ENCODE results near the gene GRIPAP1. TPM values are rescaled to one million over a fixed set of nuclear protein-coding genes. Genes with fewer than 3 reads are reported as not detected.
"Not testable (repeated sequence)": the region's sequence is repeated elsewhere in the genome, so short reads cannot be mapped to it uniquely, and the experiment has no call there.

GRIPAP1 gene
- total RNA-seq, 1 donor from 2014 or later = 38.2 TPM

DNA sequence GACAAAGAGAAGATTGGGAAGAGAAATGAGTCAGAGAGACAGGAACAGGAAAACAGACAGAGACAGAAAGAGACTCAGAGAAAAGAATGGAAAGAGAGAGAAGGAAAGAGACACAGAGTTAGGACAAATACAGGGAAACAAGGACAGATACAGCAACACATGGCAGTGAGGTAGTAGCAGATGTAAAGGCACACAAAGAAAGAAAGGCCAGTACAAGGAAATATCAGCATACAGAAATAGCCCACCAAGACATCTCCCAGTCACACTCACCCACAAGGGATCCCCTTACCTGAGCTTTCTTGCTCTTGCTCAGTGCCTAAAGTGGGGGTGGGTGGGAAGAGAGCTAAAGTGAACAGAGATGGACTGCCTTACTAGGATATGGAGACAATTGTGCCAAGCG lies 4.2 kb downstream of the GRIPAP1 start:
- DNase-seq (ENCODE audit: extremely low read depth, low read depth, low spot score) = no peak

DNA sequence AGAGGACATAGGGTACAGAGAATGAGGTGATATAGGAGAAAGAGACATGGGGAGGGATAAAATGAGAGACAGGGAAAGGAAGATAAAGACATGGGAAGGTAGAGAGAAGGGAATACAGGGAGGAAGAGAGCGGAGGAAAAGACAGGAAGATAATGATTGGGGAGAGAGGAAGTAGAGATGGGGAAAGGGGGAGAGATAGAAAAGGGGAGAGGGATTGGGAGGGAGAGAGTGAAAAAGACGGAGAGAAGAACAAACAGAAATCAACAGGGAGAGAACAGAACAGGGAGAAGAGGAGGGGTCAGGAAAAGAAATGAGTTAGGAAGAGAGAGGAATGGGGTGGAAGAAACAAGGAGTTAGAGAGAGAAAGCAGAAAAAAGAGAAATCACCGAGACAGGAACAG lies 4.6 kb downstream of the GRIPAP1 start:
- no peak for DNase-seq (ENCODE audit: extremely low read depth, low read depth, low spot score)

DNA sequence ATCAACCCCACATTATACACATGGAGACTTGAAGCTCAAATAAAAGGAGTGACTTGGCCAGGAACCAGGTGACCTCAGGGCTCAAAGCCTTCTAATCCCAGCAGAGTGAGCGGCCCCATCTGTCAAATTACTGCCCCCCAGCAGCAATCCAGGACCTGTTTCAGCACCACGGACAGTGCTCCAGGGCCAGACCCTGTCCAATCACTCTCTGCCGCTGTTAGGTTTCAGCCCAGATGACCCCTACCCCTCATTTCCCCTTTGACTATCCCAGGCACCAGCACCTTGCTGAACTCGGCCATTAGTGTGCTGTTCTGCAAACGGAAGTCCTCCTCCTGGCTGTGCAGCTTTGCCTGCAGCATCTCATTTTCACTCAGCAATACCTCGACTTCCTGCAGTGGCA lies 5.1 kb downstream of the GRIPAP1 start:
- DNase-seq (ENCODE audit: extremely low read depth, low read depth, low spot score) = no peak

DNA sequence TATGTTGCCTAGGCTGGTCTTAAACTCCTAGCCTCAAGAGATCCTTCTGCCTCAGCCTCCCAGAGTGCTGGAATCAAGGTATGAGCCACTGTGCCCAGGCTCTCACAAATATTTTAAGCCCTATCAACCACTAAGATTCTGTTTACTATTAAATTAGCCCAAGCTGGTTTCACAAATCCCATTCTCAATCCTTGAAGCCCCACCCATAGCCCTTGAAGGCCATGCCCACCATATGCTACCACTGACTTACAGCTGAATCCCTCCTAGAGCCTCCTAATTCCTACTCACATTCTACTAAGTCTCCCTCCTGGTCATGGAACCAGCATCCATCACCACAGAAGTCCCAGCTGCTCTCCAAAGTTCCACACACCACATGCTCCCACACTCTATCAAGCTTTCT lies 9.7 kb downstream of the GRIPAP1 start:
- no peak for DNase-seq (ENCODE audit: extremely low read depth, low read depth, low spot score)

DNA sequence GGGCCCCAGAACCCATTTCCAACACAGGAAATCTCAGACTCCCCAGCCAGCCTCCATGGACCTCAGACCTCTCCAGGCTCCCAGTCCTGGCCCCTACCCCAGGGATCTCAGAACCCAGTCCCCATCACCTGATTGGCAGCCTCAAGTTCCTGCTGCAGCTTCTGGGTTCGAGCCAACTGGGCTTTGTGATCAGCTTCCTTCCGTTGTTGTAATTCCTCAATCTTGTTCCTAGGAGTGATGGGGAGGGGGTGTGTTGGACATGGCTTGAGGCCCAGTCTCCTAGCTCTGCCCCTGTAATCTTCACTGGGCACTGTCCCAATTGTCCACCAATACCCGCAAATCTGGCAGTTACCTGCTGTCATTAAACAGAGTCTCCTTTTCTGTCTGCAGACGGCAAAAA lies 12.6 kb downstream of the GRIPAP1 start:
- no peak for DNase-seq (ENCODE audit: extremely low read depth, low read depth, low spot score)

DNA sequence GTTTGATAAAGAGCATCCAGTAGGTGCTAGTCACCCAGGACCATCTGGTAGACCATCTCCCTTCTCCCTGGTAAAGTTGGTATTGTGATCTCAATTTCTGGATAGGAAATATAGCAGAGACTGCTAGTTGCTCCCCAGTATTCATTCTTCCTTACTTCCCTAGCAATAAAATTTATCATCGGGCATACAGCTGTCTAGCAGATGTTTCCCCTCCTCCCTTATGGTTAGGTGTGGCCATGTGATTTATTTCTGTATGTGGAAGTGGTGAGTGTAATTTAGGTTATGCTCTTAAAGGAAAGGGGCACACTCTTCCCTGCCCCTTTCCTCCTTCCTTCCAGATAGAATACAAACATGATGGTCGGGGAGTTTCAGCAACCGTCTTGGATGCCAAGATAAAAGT lies 18.2 kb downstream of the GRIPAP1 start:
- DNase-seq (ENCODE audit: extremely low read depth, low read depth, low spot score) = no peak

DNA sequence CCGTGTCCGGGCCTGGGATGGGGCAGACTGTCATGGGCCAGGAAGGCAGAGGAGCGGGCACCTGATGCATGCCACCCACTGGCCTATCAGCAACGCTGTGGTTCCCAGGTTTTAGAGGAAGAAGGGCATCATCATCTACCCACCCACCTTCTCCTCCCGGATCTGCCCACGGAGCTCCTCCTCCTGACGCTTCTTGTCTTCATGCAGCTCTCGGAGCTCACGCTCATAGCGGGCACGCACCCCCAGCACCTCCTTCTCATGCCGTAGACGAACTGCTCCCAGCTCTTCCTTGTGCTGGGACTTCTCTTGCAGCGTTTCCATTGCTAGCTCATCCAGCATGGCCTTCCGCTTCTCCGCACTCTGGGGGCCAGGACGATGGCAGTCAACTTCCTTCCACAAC lies 19.0 kb downstream of the GRIPAP1 start:
- no peak for DNase-seq (ENCODE audit: extremely low read depth, low read depth, low spot score)

DNA sequence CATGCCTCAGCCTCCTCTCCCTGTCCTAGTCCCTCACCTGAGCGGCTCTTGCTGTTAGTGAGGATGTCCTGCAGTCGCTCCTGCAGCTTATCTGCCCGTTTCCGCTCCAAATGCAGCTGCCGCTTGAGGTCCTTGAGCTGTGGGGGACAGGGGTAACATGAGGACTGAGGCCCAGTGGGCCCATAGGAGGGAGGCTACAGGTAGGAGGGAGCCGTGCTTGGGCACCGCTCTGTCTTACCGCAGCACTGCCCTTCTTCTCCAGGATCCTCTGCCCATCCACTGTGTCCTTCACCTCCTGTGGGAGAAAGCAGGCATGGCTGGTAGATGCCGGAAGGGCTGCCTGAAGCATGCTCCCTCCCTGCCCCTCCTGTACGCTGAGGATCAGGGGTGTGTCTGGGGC lies 20.9 kb downstream of the GRIPAP1 start:
- no peak for DNase-seq (ENCODE audit: extremely low read depth, low read depth, low spot score)

DNA sequence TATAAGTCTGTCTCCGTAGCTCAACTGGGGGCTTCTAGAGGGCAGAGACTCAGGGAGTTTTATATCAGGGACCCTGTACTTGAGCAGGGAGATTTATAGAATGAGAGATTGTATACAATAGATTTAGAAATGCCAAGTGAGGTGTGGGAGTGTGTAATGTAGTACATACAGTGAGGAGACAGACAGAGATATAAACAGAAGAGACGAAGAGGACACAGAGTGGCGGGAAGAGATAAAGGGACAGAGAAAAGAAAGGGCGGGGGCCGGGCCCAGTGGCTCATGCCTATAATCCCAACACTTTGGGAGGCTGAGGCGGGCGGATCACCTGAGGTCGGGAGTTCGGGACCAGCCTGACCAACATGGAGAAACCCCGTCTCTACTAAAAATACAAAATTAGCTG lies 21.7 kb downstream of the GRIPAP1 start:
- not testable (repeated sequence) for DNase-seq (ENCODE audit: extremely low read depth, low read depth, low spot score)

DNA sequence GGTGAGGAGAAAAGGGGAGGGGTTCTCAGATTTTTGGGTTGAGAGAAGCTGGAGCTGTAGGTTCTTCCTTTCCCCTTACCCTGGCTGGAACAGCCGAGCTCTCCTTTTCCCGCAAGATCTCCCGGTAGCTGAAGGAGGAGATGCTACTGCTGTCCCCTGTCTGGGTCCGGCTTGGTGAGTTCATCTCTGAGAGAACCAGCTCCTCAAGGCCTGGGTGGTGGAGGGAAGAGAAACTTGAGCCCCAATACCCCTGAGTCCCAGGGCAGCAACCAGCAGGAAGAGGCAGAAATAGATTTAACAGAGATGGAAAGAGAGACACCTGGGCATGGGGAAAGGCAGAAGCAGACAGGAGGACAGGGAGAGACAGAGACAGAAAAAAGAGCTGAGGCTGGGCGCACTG lies 23.8 kb downstream of the GRIPAP1 start:
- no peak for DNase-seq (ENCODE audit: extremely low read depth, low read depth, low spot score)

DNA sequence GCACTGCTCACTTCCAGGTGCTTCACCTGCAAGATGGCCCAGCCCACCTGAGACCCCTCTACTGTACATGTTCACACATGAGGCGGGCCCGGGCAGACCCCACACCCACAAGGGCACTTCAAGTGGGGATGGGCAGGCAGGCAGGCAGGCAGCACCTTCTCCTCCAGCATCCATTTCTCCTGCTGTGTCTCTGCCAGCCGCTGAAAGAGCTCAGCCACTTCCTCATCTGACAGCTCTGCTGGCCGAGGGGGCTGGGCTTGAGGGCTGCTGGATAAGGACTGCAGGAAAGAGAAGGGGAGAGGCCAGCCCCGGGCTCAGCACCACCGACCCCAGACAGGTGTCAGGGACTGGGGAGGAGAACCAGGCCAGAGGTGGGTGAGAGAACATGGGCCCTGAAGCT lies 26.0 kb downstream of the GRIPAP1 start:
- no peak for DNase-seq (ENCODE audit: extremely low read depth, low read depth, low spot score)

DNA sequence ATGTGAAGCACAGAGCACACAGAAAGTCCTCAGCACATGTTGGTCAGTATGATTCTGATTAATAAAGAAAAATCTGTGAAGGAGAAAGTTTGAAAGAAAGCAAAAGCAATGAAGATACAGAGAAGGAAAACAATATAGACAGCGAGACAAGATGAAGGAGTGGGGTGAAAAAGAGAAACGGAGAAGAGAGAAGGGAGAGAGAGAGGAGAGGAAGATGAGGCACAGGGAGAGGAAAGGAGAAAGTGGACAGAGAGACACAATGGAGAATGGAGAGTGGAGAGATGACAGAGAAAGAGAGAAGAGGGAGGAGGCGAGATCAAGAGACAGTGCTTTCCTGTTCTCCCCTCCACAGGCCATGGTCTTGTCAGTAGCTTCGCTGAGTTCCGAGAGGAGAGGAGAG lies 26.5 kb downstream of the GRIPAP1 start:
- no peak for DNase-seq (ENCODE audit: extremely low read depth, low read depth, low spot score)

DNA sequence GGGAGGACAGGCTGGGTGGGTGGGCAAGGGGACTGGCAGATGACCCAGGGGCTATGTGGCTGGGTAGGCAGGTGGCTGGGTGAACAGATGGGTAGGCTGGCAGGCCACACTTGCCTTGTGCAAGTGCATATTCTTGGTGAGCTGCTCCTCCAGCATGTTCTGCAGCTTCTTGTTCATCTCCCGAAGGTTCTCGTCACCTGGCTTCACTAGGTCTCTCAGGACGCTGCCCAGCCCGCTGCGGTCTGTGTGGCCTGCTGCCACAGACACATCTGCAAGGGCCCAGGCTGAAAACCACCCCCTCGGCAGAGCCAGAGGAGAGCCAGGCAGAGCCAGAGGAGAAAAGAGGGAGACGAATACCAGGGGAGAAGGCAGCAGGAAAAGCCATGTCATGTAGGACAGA lies 27.0 kb downstream of the GRIPAP1 start:
- no peak for DNase-seq (ENCODE audit: extremely low read depth, low read depth, low spot score)

DNA sequence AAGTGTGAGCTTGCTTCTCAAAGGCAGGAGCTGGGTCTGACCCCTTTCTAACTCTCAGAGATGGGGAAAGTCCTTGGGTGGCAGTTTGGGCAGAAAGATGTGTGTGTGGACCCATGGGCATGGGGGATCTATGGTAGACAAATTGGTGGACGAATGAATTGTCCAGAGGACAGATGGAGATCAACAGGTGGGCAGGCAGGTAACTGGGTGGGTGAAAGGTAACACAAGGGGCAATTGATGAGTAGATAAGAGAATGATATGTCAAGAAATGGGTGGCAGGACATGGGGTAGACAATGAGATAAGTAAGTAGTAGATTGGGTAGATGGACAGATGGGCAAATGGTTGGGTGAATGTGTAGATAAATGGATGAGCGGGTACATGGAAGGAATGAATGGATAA lies 27.5 kb downstream of the GRIPAP1 start:
- no peak for DNase-seq (ENCODE audit: extremely low read depth, low read depth, low spot score)

DNA sequence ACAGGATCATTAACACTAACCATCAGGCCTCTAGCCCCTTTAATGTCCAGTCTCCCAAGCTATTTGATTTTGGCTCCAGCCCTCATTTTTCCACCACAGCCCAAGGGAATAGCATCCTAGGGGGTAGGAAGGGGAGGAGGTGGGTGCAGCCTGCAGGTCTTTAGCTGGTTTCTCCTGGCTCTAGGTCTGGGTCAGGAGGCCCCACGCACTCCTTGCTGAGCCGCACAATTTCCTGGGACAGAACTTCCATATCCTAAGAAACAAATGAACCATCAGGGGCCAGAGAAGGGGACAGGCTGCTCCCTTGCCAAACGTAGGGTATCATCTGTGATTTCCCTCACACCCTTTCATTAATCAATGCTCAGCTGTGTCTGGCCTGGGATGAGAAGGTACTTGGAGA lies 28.0 kb downstream of the GRIPAP1 start:
- DNase-seq (ENCODE audit: extremely low read depth, low read depth, low spot score) = no peak

DNA sequence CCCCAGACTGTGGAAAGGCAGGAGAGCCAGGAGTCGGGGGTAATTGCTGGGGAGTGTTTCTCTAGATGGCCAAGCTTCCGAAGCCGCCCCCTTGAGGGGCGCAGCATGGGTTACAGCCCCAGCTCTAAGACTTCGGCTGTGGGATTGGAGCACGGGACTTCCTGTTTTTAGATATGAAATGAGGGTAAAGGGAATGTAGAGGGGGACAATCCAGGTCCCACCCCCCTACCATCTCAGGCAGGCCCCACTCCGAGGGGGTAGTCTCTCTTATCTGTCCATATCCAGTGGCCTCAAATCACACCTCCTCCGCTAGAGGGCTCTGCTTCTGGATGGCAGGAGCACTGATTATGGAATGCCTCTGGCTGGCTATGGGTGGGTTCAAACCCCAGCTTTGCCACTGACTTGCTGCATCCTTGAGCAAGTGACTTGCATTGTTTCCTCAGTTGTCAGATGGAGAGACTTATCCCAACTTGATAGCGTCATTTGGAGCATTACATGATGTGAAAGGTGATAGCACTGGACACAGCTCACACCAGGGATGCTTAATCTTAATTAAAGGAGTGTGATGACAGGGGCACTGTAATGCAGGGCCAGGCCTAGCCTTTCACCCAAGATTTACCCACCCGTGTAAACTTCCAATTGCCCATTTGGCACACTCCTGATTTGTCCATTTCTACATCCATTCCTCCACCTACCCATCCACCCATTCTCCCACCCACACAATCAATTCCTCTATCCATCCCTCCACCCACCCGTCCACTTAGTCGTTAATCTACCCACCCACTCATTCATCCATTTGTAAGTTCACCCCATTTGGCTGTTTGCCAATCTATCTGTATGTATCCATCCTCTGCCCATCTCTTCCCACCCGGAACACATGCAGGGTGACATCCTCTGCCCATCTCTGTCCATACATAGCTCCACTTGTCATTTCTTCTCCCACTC lies 29.6 kb downstream of the GRIPAP1 start:
- no peak for DNase-seq (ENCODE audit: extremely low read depth, low read depth, low spot score)

DNA sequence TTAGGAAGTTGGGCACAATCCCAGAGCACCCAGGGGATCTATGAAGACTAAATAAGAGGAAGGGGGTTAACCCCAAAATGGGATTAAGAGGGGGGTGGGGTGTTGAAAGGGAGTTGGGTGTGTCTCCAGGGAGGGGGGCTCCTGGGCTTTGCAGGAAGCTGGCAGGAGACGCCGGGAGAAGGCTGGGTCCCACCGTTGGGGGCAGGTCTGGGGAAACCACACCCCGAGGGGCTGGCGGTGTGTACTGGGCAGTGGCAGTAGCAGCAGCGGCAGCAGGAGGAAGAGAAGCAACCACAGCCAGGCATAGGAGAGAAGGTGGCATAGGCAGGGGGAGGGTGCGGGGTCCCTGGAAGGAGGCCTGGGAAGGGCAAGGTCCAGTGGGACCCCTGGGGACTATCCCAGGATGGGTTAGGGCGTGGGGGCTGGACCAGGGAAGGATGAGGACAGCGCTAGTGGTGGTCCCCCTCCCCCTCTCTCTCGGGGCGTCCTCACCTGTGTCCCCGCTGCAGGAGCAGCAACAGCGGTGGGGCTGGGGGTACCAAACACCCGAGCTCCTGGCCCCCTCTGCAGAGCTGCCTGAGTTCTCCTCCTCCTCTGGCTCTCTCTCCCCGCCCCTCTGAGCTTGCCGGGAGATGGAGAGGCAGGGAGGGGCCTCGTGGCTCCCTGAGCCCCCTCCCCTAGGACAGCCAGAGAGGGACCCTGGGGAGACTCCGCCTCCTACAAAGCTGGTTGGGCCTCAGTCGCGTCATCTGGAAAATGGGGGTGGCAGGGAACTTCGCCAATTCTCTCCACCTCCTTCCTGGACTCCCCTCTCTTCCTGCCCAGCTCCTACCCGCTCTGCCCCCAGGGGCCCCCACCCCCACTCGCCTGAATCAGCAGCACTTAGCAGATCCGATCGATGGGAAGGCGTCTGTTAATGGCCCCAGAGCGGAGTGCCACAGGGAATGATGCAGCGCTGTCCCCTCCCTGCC lies 30.5 kb downstream of the GRIPAP1 start, which contains the start of gene KCND1:
Gene KCND1, minus strand, starts transcription at position 596 of the 971 bp plus-strand sequence. CDS start 1,573 bp downstream, outside the sequence.
- DNase-seq (ENCODE audit: extremely low read depth, low read depth, low spot score) = no peak

DNA sequence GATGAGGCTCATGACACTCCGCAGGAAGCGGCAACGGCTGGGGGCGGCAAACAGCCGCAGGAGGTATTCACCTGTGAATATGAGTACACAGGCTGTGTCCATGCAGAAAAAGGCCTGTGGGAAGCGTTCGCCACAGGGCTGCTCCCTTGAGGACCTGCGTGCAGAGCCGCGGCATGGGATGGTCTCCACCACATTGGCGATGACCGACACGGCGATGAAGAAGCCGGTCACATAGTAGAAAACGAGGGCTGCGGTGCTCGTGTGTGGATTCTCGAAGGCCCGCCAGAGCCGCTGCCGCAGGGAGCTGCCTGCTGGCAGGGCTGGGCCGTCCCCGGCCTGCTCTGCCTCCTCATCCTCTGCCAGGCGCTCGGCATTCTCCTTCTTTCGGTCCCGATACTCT lies 32.6 kb downstream of the GRIPAP1 start:
- no peak for DNase-seq (ENCODE audit: extremely low read depth, low read depth, low spot score)

DNA sequence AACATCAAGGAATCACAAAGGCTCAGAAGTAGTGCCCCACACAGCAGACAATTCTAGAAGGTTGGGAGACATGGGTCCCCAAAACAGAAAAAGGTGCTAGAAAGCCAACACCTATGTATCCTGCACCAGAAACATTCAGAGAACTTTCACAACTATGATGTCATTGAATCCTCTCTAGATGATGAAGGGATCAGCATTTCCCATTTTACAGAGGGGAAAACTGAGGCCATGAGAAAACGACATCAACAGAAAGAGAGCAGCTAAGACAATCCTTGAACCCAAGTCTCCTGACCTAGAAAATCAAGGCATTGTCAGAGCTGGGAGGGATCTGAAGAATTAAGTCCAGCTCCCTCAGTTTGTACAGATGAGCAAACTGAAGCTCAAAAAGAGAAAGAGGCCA lies 33.7 kb downstream of the GRIPAP1 start:
- DNase-seq (ENCODE audit: extremely low read depth, low read depth, low spot score) = no peak

DNA sequence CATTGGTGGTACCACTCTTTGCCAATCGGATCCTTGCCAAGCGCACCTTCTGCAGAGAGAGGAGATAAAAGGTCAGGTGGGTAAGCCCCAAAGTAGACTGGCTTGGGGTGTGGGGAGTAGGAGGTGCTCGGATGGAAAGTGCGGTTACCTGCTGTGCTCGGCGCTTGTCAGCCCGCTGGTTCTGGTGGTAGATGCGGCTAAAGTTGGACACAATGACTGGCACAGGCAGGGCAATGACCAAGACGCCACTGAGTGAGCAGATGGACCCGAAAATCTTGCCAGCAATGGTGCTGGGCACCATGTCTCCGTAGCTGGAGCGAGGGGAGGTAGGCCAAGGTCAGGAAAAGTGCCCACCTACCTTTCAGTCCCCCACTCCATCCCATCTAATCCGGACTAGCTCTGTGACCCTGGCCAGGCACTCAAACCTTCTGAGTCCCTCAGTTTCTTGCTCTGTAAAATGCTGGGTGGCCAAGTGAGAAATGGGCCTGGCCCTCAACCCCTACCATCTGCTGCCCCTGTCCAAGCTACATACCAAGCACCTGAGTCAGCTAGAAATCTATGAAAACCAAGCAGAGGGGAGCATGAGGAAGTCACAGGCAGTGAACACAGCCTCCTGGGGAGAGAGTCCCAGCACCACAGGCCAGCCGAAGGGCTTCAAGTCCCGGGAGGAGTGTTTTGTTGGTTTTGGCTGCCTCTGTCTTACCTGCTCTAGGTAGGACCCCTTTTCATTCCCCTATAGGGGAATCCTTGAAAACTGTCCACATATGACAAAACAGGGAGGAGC lies 35.1 kb downstream of the GRIPAP1 start:
- DNase-seq (ENCODE audit: extremely low read depth, low read depth, low spot score) = no peak

DNA sequence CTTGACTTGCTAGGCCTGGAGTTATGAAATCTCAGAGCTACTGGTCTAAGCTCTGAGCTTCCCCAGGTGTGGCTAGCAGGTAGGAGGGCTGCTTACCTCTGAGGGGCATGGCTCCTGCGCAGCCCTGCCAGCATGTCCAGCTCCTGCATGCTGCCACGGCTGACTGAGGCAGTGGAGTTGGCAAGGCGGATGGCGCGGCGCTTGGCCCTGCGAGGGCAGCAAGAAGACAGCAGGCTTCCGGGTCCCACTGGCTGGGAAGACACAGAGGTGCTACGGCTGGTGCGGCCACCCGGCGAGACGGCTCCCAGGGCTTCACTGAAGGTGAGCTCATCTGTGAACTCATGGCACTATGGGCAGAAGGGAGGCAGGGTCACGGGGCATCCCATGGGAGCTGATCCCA lies 36.1 kb downstream of the GRIPAP1 start:
- DNase-seq (ENCODE audit: extremely low read depth, low read depth, low spot score) = no peak

All from glomerular endothelial cell (primary cell).